Prostate gland (tissue), 2 donors: Measurements from ENCODE around the gene RNASE1.

Experiments
- CTCF ChIP-seq, 4 experiments: fragments of 200-600 bp in 2 of 4; fragments of 450-650 bp in 2 of 4; sonication (generic) in 2 of 4; IDR thresholded peaks; 1 replicate in 3 of 4; 2 replicates in 1 of 4; pipeline ENCODE4 v1.5.1; 2016 to 2019; ENCODE audit warnings: antibody characterized with exemption in 4 of 4, mild to moderate bottlenecking in 2 of 4, moderate library complexity in 2 of 4
- POLR2A ChIP-seq: fragments of 450-650 bp; IDR thresholded peaks from one replicate; pipeline ENCODE4 v1.6.1; 2016; ENCODE audit warnings: antibody characterized with exemption, mild to moderate bottlenecking
- POLR2AphosphoS5 ChIP-seq: sonication (generic); formaldehyde crosslinking; IDR thresholded peaks from one replicate; pipeline ENCODE4 v1.6.1; 2017; ENCODE audit warnings: antibody characterized with exemption

DNA sequence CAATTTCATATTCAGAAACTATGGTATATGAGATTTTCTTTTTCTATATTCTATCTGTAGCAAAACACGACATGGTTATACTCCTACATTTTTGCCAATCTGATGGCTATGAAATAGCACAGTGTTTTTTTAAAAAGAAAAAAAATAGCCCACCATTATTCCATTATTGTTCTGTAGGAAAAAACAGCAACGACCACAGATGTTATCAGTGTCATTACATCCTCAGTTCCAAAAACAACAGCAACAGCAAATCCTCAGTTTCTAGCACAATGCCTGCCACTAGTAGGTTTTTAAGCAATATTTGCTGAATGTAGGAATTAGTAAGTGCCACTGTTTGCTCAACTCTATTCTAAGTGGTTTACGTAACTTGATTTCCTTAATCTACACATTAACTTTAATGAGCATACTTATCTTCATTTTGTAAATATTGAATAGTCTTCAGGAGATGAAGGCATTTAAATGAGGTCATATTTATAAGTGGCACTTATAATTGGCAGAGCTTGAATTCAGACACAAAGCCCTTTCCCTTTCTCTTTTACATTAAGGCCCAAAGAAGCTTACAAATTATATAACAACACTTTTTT is 13.3 kb downstream of the RNASE1 start:
- no peak for TF ChIP-seq CTCF (IDR thresholded peaks at IDR 0.05)
- no peak for TF ChIP-seq POLR2AphosphoS5
- no peak for TF ChIP-seq POLR2A
